HCT116 (cell line): ENCODE data around the gene LDAH.

Experiments
- CTCF ChIP-seq, 3 experiments: fragments of 200-600 bp in 1 of 3; sonication (generic) in 1 of 3; IDR thresholded peaks in 2 of 3; conservative IDR thresholded peaks in 1 of 3; 2 replicates each; pipeline ENCODE4 v1.5.1; 2012 to 2017; ENCODE audit warnings: low read depth in 2 of 3, low read length in 2 of 3, antibody characterized with exemption in 1 of 3, borderline replicate concordance in 1 of 3, control low read depth in 1 of 3, mild to moderate bottlenecking in 1 of 3, mixed read lengths in 1 of 3, mixed run types in 1 of 3, moderate library complexity in 1 of 3; ENCODE audit not compliant: insufficient read depth in 1 of 3
- EZH2 ChIP-seq: fragments of 200-600 bp; sonication (generic); IDR thresholded peaks from 2 replicates; pipeline ENCODE4 v1.6.1; 2017; ENCODE audit warnings: antibody characterized with exemption, mixed run types
- EZH2phosphoT487 ChIP-seq: fragments of 200-600 bp; IDR thresholded peaks from 2 replicates; pipeline ENCODE4 v1.6.1; 2018; ENCODE audit warnings: antibody characterized with exemption, borderline replicate concordance
- FOSL1 ChIP-seq: IDR thresholded peaks from 2 replicates; pipeline ENCODE4 v1.6.1; 2012; ENCODE audit warnings: low read depth
- MAX ChIP-seq: IDR thresholded peaks from 2 replicates; pipeline ENCODE4 v1.6.1; 2012
- POLR2A ChIP-seq: IDR thresholded peaks from 2 replicates; pipeline ENCODE4 v1.7.0; 2011; ENCODE audit warnings: borderline replicate concordance; ENCODE audit not compliant: insufficient read depth, insufficient read length; ENCODE audit errors: extremely low read depth
- POLR2AphosphoS5 ChIP-seq: IDR thresholded peaks from 2 replicates; pipeline ENCODE4 v1.6.1; 2011; ENCODE audit warnings: mild to moderate bottlenecking, low read depth, low read length, moderate library complexity
- REST ChIP-seq: IDR thresholded peaks from 2 replicates; pipeline ENCODE4 v1.6.1; 2012; ENCODE audit warnings: low read depth
- SIN3A ChIP-seq: IDR thresholded peaks from 2 replicates; pipeline ENCODE4 v1.6.1; 2012; ENCODE audit warnings: low read depth
- SRF ChIP-seq: IDR thresholded peaks from 2 replicates; pipeline ENCODE4 v1.6.1; 2012; ENCODE audit warnings: low read depth
- YY1 ChIP-seq: IDR thresholded peaks from 2 replicates; pipeline ENCODE4 v1.6.1; 2011; ENCODE audit warnings: low read length, low read depth, moderate library complexity, mild to moderate bottlenecking; ENCODE audit not compliant: insufficient replicate concordance; ENCODE audit errors: extremely low read depth
- ZNF274 ChIP-seq: fragments of 200-500 bp; sonication (Bioruptor generic); IDR thresholded peaks from 2 replicates; pipeline ENCODE4 v1.6.1; 2014; ENCODE audit warnings: mild to moderate bottlenecking, low read depth, low read length, inconsistent platforms

GRCh38 chr2:20650877-20651730, 171.8 kb downstream of the LDAH start, which contains the start of gene HS1BP3:
- TF ChIP-seq EZH2phosphoT487 (no peak), CTCF (IDR thresholded peaks at IDR 0.05 in 2 of 3, conservative IDR thresholded peaks at IDR 0.05 in 1 of 3; ENCODE audit: borderline replicate concordance in 1 of 3, insufficient read depth in 1 of 3, low read depth in 2 of 3, low read length in 2 of 3) (peak; percentile 28 to 69 (median 59); a peak in 4 of 6 replicates), REST (no peak), FOSL1 (no peak), POLR2A (peak; percentile 84), EZH2 (no peak), SIN3A (no peak), SRF (no peak), YY1 (peak; percentile 65), POLR2AphosphoS5 (peak; percentile 96), MAX (no peak; the same call in 1 of the 2 replicates), ZNF274 (no peak)
